H9 (cell line): ENCODE measurements around the gene BAIAP2L1. TPM values are rescaled to one million over a fixed set of nuclear protein-coding genes. Genes with fewer than 3 reads are reported as not detected.

ENCODE experiments used
- DNase-seq: peaks from one replicate; pipeline ENCODE4 v3.0.0-alpha.2; 2017
- H2AFZ ChIP-seq: one replicate; pipeline ENCODE4 v1.6.1; 2013; ENCODE audit warnings: mild to moderate bottlenecking, low read length, control low read depth, moderate library complexity
- H2AK5ac ChIP-seq: 2 replicates; pipeline ENCODE4 v1.6.1; 2013; ENCODE audit warnings: low read length, control low read depth, mixed read lengths; ENCODE audit not compliant: insufficient read length
- H2BK120ac ChIP-seq: one replicate; pipeline ENCODE4 v1.6.1; 2013; ENCODE audit warnings: low read depth, mild to moderate bottlenecking, low read length, control low read depth, inconsistent platforms; ENCODE audit not compliant: poor library complexity, severe bottlenecking
- H2BK12ac ChIP-seq: 2 replicates; pipeline ENCODE4 v1.6.1; 2013; ENCODE audit warnings: low read length, control low read depth, mixed read lengths, low read depth; ENCODE audit not compliant: insufficient read length
- H2BK15ac ChIP-seq: 2 replicates; pipeline ENCODE4 v1.6.1; 2013; ENCODE audit warnings: low read depth, low read length, control low read depth
- H2BK20ac ChIP-seq: one replicate; pipeline ENCODE4 v1.6.1; 2013; ENCODE audit warnings: low read depth, mild to moderate bottlenecking, low read length, control low read depth, inconsistent platforms; ENCODE audit not compliant: poor library complexity, severe bottlenecking
- H2BK5ac ChIP-seq: 2 replicates; pipeline ENCODE4 v1.6.1; 2013; ENCODE audit warnings: low read length, control low read depth, mixed read lengths; ENCODE audit not compliant: insufficient read length
- H3K14ac ChIP-seq: 2 replicates; pipeline ENCODE4 v1.6.1; 2013; ENCODE audit warnings: low read length, control low read depth; ENCODE audit not compliant: insufficient read depth
- H3K18ac ChIP-seq: 2 replicates; pipeline ENCODE4 v1.6.1; 2013; ENCODE audit warnings: low read depth, mild to moderate bottlenecking, mixed read lengths, low read length, control low read depth; ENCODE audit not compliant: insufficient read length
- H3K23ac ChIP-seq: 2 replicates; pipeline ENCODE4 v1.6.1; 2013; ENCODE audit warnings: low read length, control low read depth, mixed read lengths, low read depth; ENCODE audit not compliant: insufficient read length
- H3K23me2 ChIP-seq: 2 replicates; pipeline ENCODE4 v1.6.1; 2013; ENCODE audit warnings: low read depth, mild to moderate bottlenecking, mixed read lengths, low read length, control low read depth; ENCODE audit not compliant: insufficient read length, poor library complexity, severe bottlenecking
- H3K27ac ChIP-seq: 2 replicates; pipeline ENCODE4 v1.5.1; 2013; ENCODE audit warnings: low read length, control low read depth, mixed read lengths, low read depth; ENCODE audit not compliant: insufficient read length
- H3K27me3 ChIP-seq: 2 replicates; pipeline ENCODE4 v1.6.1; 2013; ENCODE audit warnings: low read length, control low read depth, inconsistent platforms; ENCODE audit not compliant: insufficient read depth
- H3K4ac ChIP-seq: 2 replicates; pipeline ENCODE4 v1.6.1; 2013; ENCODE audit warnings: low read depth, mild to moderate bottlenecking, control low read depth, inconsistent platforms, low read length, moderate library complexity
- H3K4me1 ChIP-seq: 2 replicates; pipeline ENCODE4 v1.6.1; 2013; ENCODE audit warnings: low read length, control low read depth, inconsistent platforms; ENCODE audit not compliant: insufficient read depth
- H3K4me2 ChIP-seq: 2 replicates; pipeline ENCODE4 v1.6.1; 2013; ENCODE audit warnings: low read length, control low read depth, mixed read lengths; ENCODE audit not compliant: insufficient read length, insufficient read depth
- H3K56ac ChIP-seq: 2 replicates; pipeline ENCODE4 v1.6.1; 2013; ENCODE audit warnings: low read depth, mild to moderate bottlenecking, mixed read lengths, low read length, control low read depth; ENCODE audit not compliant: insufficient read length
- H3K79me1 ChIP-seq: 2 replicates; pipeline ENCODE4 v1.6.1; 2013; ENCODE audit warnings: low read depth, mild to moderate bottlenecking, moderate library complexity, low read length, control low read depth, inconsistent platforms; ENCODE audit not compliant: insufficient read depth, poor library complexity, severe bottlenecking
- H3K79me2 ChIP-seq: 2 replicates; pipeline ENCODE4 v1.6.1; 2013; ENCODE audit warnings: low read length, control low read depth, inconsistent platforms; ENCODE audit not compliant: insufficient read depth
- H3K9ac ChIP-seq: 2 replicates; pipeline ENCODE4 v1.6.1; 2013; ENCODE audit warnings: low read length, control low read depth, mixed read lengths; ENCODE audit not compliant: insufficient read length; ENCODE audit errors: extremely low read depth
- H3K9me3 ChIP-seq: one replicate; pipeline ENCODE4 v1.6.1; 2013; ENCODE audit warnings: low read depth, low read length, inconsistent platforms; ENCODE audit not compliant: control insufficient read depth
- H3T11ph ChIP-seq: one replicate; pipeline ENCODE4 v1.6.1; 2013; ENCODE audit warnings: mild to moderate bottlenecking, low read length, control low read depth, inconsistent platforms
- H4K20me1 ChIP-seq: one replicate; pipeline ENCODE4 v1.6.1; 2013; ENCODE audit not compliant: control insufficient read depth, insufficient read length, insufficient read depth
- H4K5ac ChIP-seq: 2 replicates; pipeline ENCODE4 v1.6.1; 2013; ENCODE audit warnings: low read depth, mild to moderate bottlenecking, mixed read lengths, low read length, control low read depth; ENCODE audit not compliant: insufficient read length
- H4K8ac ChIP-seq: replicated peaks from 2 replicates; pipeline ENCODE4 v1.6.1; 2013; ENCODE audit warnings: low read length, control low read depth, mixed read lengths, low read depth; ENCODE audit not compliant: insufficient read length
- H4K91ac ChIP-seq: 2 replicates; pipeline ENCODE4 v1.6.1; 2013; ENCODE audit warnings: low read depth, mild to moderate bottlenecking, moderate library complexity, mixed read lengths, low read length, control low read depth; ENCODE audit not compliant: insufficient read length
- H3K27ac Mint-ChIP-seq, 3 experiments: 2 replicates in 2 of 3; 3 replicates in 1 of 3; pipeline ENCODE4 v1.8.0; 2020 to 2021; ENCODE audit warnings: mixed read lengths in 3 of 3, mild to moderate bottlenecking in 1 of 3, moderate library complexity in 1 of 3
- H3K27me3 Mint-ChIP-seq: 2 replicates; pipeline ENCODE4 v1.8.0; 2021; ENCODE audit warnings: low read depth, mild to moderate bottlenecking, moderate library complexity, mixed read lengths
- H3K36me3 Mint-ChIP-seq, 3 experiments: 2 replicates in 2 of 3; 3 replicates in 1 of 3; pipeline ENCODE4 v1.8.0; 2020 to 2021; ENCODE audit warnings: low read depth in 3 of 3, mixed read lengths in 3 of 3; ENCODE audit not compliant: insufficient read depth in 1 of 3
- H3K4me1 Mint-ChIP-seq, 2 experiments: 2 replicates each; pipeline ENCODE4 v1.8.0; 2020; ENCODE audit warnings: mixed read lengths in 2 of 2
- H3K4me3 Mint-ChIP-seq, 2 experiments: 2 replicates in 1 of 2; 3 replicates in 1 of 2; pipeline ENCODE4 v1.8.0; 2020 to 2021; ENCODE audit warnings: mild to moderate bottlenecking in 2 of 2, mixed read lengths in 2 of 2, moderate library complexity in 1 of 2
- H3K9me3 Mint-ChIP-seq, 2 experiments: 2 replicates in 1 of 2; 3 replicates in 1 of 2; pipeline ENCODE4 v1.8.0; 2020; ENCODE audit warnings: mild to moderate bottlenecking in 2 of 2, mixed read lengths in 2 of 2, moderate library complexity in 1 of 2
- WGBS: extraction: QIAGEN DNeasy Blood & Tissue Kit; methylation state at CpG from one replicate; pipeline ENCODE4 v1.1.7; 2013; ENCODE audit warnings: missing lambda C conversion rate, low lambda C conversion rate, mixed read lengths; ENCODE audit not compliant: insufficient read length; ENCODE audit errors: extremely low coverage; 5-methylcytosine and 5-hydroxymethylcytosine counted together
- total RNA-seq: library from RNA; stranded (reverse); gene quantifications from 2 replicates; pipeline ENCODE4 v1.2.1, GENCODE V29; 2021
- TF ChIP-seq, protein P1 (sequence below): fragments of 200-600 bp; sonication (generic); conservative IDR thresholded peaks from 3 replicates; pipeline ENCODE4 v1.8.0; 2021; ENCODE audit warnings: antibody characterized with exemption, mild to moderate bottlenecking

The BAIAP2L1 gene
- total RNA-seq, 1 experiment from 2014 or later: 25.9 TPM

DNA sequence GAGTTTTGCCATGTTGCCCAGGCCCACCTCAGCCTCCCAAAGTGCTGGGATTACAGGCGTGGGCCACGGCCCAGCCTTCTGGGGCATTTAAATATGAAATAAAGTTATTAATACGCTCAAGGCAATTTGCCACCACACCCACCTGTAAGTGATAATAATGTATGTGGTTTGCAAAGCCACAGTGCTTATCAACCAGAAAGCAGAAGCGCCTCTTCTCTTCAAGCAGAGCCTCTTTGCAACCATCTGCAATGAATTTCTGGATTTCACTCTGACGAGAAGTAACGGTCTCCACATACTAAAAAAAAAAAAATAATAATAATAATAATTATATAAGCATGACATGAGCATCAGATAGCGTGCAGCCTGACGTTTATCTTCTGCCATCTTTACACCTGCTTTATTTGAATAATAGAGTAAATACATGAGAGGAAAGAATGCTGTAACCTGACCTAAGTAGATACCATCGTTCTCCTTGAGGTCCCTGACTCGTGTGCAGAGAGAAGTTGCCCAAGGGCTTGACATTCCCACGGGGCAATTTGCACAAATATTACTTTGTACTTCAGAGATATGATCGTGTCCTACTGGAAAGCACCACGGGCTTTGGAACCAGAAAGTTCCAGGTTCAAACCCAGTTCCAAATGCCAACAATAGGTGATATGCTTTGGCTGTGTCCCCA lies 85.4 kb downstream of the BAIAP2L1 start:
- Histone ChIP-seq H2AFZ (no peak overlapping the region), H3K9me3 (no peaks in the 10 kb centered on the region), H3K23me2 (no peaks in the 10 kb centered on the region), H2BK15ac (no peak overlapping the region), H3K4me2 (no peak overlapping the region), H3K14ac (no peak overlapping the region), H2BK12ac (no peak overlapping the region), H3K4me1 (no peaks in the 10 kb centered on the region), H4K91ac (no peak overlapping the region), H3K79me1 (no peaks in the 10 kb centered on the region), H3K23ac (no peak overlapping the region), H4K8ac (no peak overlapping the region), H2AK5ac (no peak overlapping the region), H3K18ac (no peak overlapping the region), H4K20me1 (no peaks in the 10 kb centered on the region), H3T11ph (no peak overlapping the region), H4K5ac (no peak overlapping the region), H3K4ac (no peak overlapping the region), H2BK20ac (no peak overlapping the region), H3K27ac (no peak overlapping the region), H3K9ac (no peak overlapping the region), H2BK5ac (no peak overlapping the region), H2BK120ac (no peak overlapping the region), H3K79me2 (no peaks in the 10 kb centered on the region), H3K56ac (no peak overlapping the region), H3K27me3 (no peaks in the 10 kb centered on the region)
- H3K36me3 Mint-ChIP-seq: peaks cover 34 to 64% (median 61%) of the 10 kb centered on the region in 3 experiments
- no peak overlapping the region for H3K27ac Mint-ChIP-seq
- H3K27me3 Mint-ChIP-seq: no peaks in the 10 kb centered on the region
- TF ChIP-seq, protein P1, sequence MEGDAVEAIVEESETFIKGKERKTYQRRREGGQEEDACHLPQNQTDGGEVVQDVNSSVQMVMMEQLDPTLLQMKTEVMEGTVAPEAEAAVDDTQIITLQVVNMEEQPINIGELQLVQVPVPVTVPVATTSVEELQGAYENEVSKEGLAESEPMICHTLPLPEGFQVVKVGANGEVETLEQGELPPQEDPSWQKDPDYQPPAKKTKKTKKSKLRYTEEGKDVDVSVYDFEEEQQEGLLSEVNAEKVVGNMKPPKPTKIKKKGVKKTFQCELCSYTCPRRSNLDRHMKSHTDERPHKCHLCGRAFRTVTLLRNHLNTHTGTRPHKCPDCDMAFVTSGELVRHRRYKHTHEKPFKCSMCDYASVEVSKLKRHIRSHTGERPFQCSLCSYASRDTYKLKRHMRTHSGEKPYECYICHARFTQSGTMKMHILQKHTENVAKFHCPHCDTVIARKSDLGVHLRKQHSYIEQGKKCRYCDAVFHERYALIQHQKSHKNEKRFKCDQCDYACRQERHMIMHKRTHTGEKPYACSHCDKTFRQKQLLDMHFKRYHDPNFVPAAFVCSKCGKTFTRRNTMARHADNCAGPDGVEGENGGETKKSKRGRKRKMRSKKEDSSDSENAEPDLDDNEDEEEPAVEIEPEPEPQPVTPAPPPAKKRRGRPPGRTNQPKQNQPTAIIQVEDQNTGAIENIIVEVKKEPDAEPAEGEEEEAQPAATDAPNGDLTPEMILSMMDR: no peak
- H3K9me3 Mint-ChIP-seq: peaks cover 20% of the 10 kb centered on the region in 2 experiments
- no peak overlapping the region for H3K4me3 Mint-ChIP-seq
- no CpG with 5 or more reads among the region's 13 CpGs for WGBS
- H3K4me1 Mint-ChIP-seq: no peaks in the 10 kb centered on the region
- DNase-seq: no peak
